OCI-LY7 (cell line): ENCODE data around the gene RAC2. TPM values are rescaled to one million over a fixed set of nuclear protein-coding genes. Genes with fewer than 3 reads are reported as not detected.

Experiments used
- BruUV-seq: library from RNA; stranded (reverse); fragments of 400-500 nt; replicated peaks from 2 replicates; lab custom pipeline; 2021; lab: Mats Ljungman, UMichigan
- CTCF ChIA-PET: fragments of 300-600 bp; sonication (Branson Sonifier 250); formaldehyde crosslinking; loops from one replicate; lab custom pipeline; 2022; ENCODE audit warnings: antibody characterized with exemption; ENCODE audit not compliant: unreplicated experiment; lab: Charles Lee
- POLR2A ChIA-PET: fragments of 300-600 bp; sonication (Branson Sonifier 250); formaldehyde crosslinking; loops from one replicate; lab custom pipeline; 2022; ENCODE audit warnings: antibody characterized with exemption; lab: Charles Lee
- DNase-seq: peaks from one replicate; pipeline ENCODE4 v3.0.0-alpha.2; 2015; ENCODE audit warnings: low spot score
- H2AFZ ChIP-seq: fragments of 200-600 bp; sonication (generic), shearing (Covaris generic); 2 replicates; pipeline ENCODE4 v1.6.1; 2014; ENCODE audit warnings: mild to moderate bottlenecking, antibody characterized with exemption, low read length, moderate library complexity
- H3K27ac ChIP-seq: fragments of 200-600 bp; sonication (generic); 2 replicates; pipeline ENCODE4 v1.5.1; 2014; ENCODE audit warnings: mixed run types, low read depth, mild to moderate bottlenecking, moderate library complexity, low read length, inconsistent platforms; ENCODE audit not compliant: poor library complexity, severe bottlenecking
- H3K36me3 ChIP-seq: fragments of 200-600 bp; sonication (generic); 2 replicates; pipeline ENCODE4 v1.6.1; 2014; ENCODE audit warnings: mild to moderate bottlenecking, antibody characterized with exemption, low read length, moderate library complexity, mixed read lengths; ENCODE audit not compliant: insufficient read depth
- H3K4me1 ChIP-seq: fragments of 200-600 bp; sonication (generic); 2 replicates; pipeline ENCODE4 v1.5.1; 2014; ENCODE audit warnings: mild to moderate bottlenecking, low read length; ENCODE audit not compliant: insufficient read depth, poor library complexity, severe bottlenecking
- H3K4me2 ChIP-seq: fragments of 200-600 bp; sonication (generic); 2 replicates; pipeline ENCODE4 v1.6.1; 2014; ENCODE audit warnings: mild to moderate bottlenecking, low read length
- H3K4me3 ChIP-seq: fragments of 200-600 bp; sonication (generic); 2 replicates; pipeline ENCODE4 v1.5.1; 2014; ENCODE audit warnings: mild to moderate bottlenecking, low read depth, low read length; ENCODE audit not compliant: poor library complexity, severe bottlenecking
- H3K79me2 ChIP-seq: fragments of 200-600 bp; sonication (generic); 2 replicates; pipeline ENCODE4 v1.6.1; 2016; ENCODE audit warnings: low read depth, mild to moderate bottlenecking, low read length, moderate library complexity, mixed read lengths; ENCODE audit not compliant: insufficient read depth
- H3K9me2 ChIP-seq: fragments of 200-600 bp; sonication (generic); 2 replicates; pipeline ENCODE4 v1.6.1; 2016; ENCODE audit warnings: mild to moderate bottlenecking, low read length, mixed read lengths; ENCODE audit not compliant: insufficient read depth
- H3K9me3 ChIP-seq: fragments of 200-600 bp; sonication (generic); 2 replicates; pipeline ENCODE4 v1.6.1; 2014; ENCODE audit warnings: mild to moderate bottlenecking, mixed run types, low read length, mixed read lengths
- H4K20me1 ChIP-seq: fragments of 200-600 bp; sonication (generic); 2 replicates; pipeline ENCODE4 v1.6.1; 2014; ENCODE audit warnings: mild to moderate bottlenecking, antibody characterized with exemption, low read length, moderate library complexity, mixed read lengths; ENCODE audit not compliant: insufficient read depth
- CTCF ChIP-seq: fragments of 200-600 bp; sonication (generic); conservative IDR thresholded peaks from 2 replicates; pipeline ENCODE4 v1.5.1; 2014; ENCODE audit warnings: mild to moderate bottlenecking, antibody characterized with exemption, low read length, moderate library complexity, mixed read lengths
- EZH2phosphoT487 ChIP-seq: fragments of 200-600 bp; sonication (generic); IDR thresholded peaks from 2 replicates; pipeline ENCODE4 v1.6.1; 2018; ENCODE audit warnings: low read depth, borderline replicate concordance, mild to moderate bottlenecking, mixed run types, antibody characterized with exemption, low read length, moderate library complexity, mixed read lengths
- intact Hi-C: fragments of 100-400 bp; cut with micrococcal nuclease; formaldehyde crosslinking; loops from one replicate; pipeline ENCODE4 v1.10.0; 2022; ENCODE audit not compliant: unreplicated experiment
- total RNA-seq, 2 experiments: library from RNA; depleted of rRNA in 1 of 2; stranded (reverse); fragments of >200 nt in 1 of 2; shearing (Covaris generic) in 1 of 2; gene quantifications; 2 replicates each; pipeline ENCODE4 v1.2.3, GENCODE V29; 2014 to 2022

The RAC2 gene
- total RNA-seq, 2 experiments from 2014 or later: 142 to 321 TPM

- ChIA-PET POLR2A (no interaction called here), CTCF (no interaction called here)
- peaks cover 12% of the 10 kb centered on the region; the same call in 1 of the 2 replicates for H3K9me3 ChIP-seq
- H3K4me1 ChIP-seq: peaks cover 20% of the 10 kb centered on the region
- no peak overlapping the region for H3K4me3 ChIP-seq
- H3K36me3 ChIP-seq: no peaks in the 10 kb centered on the region
- no peaks in the 10 kb centered on the region for H3K79me2 ChIP-seq
- no peak overlapping the region for H3K27ac ChIP-seq
- no peaks in the 10 kb centered on the region for H4K20me1 ChIP-seq
- TF ChIP-seq CTCF (no peak), EZH2phosphoT487 (no peak)
- no TSS peak for BruUV-seq
- H3K4me2 ChIP-seq: no peak overlapping the region
- no peak for DNase-seq
- H3K9me2 ChIP-seq: no peaks in the 10 kb centered on the region
- intact Hi-C loops: no loop called here
- no peak overlapping the region for H2AFZ ChIP-seq
Measured at GRCh38 chr22:37195921-37196320, 48.1 kb downstream of the RAC2 start.

GRCh38 chr22:37194750-37195149, 49.3 kb downstream of the RAC2 start:
- Histone ChIP-seq H3K9me2 (no peaks in the 10 kb centered on the region), H3K4me3 (no peak overlapping the region), H3K4me1 (peaks cover 8% of the 10 kb centered on the region), H3K4me2 (no peak overlapping the region), H2AFZ (no peak overlapping the region), H3K36me3 (no peaks in the 10 kb centered on the region), H3K79me2 (no peaks in the 10 kb centered on the region), H4K20me1 (no peaks in the 10 kb centered on the region), H3K27ac (no peak overlapping the region), H3K9me3 (peaks cover 12% of the 10 kb centered on the region; the same call in 1 of the 2 replicates)
- CTCF ChIA-PET: interaction anchor here (0.6 kb wide), 1 partner anchor 69 kb away, joined by 4 read pairs; no protein-coding TSS in a partner anchor
- DNase-seq: no peak
- POLR2A ChIA-PET: interaction anchor here (0.9 kb wide), 1 partner anchor 53 kb away, joined by 3 read pairs; no protein-coding TSS in a partner anchor
- intact Hi-C loops: no loop called here
- no TSS peak for BruUV-seq
- TF ChIP-seq EZH2phosphoT487: no peak
- TF ChIP-seq CTCF: no peak

GRCh38 chr22:37193629-37194191, 50.4 kb downstream of the RAC2 start:
- no peaks in the 10 kb centered on the region for H3K9me2 ChIP-seq
- intact Hi-C loops: no loop called here
- ChIA-PET CTCF (no interaction called here), POLR2A (interaction anchor here (0.8 kb wide), 1 partner anchor 15 kb away, joined by 4 read pairs; no protein-coding TSS in a partner anchor)
- H3K36me3 ChIP-seq: no peaks in the 10 kb centered on the region
- H3K4me3 ChIP-seq: no peak overlapping the region
- H3K79me2 ChIP-seq: no peaks in the 10 kb centered on the region
- H2AFZ ChIP-seq: no peak overlapping the region
- H3K4me1 ChIP-seq: peaks cover 5% of the 10 kb centered on the region
- H3K4me2 ChIP-seq: no peak overlapping the region
- no peak overlapping the region for H3K27ac ChIP-seq
- TF ChIP-seq EZH2phosphoT487 (no peak), CTCF (no peak)
- H3K9me3 ChIP-seq: peaks cover 12% of the 10 kb centered on the region; the same call in 1 of the 2 replicates
- DNase-seq: no peak
- no peaks in the 10 kb centered on the region for H4K20me1 ChIP-seq
- no TSS peak for BruUV-seq
